GM12878 (cell line): ENCODE data around the gene HMSD. TPM values are rescaled to one million over a fixed set of nuclear protein-coding genes. Genes with fewer than 3 reads are reported as not detected.

ENCODE experiments used
- ATAC-seq: fragments of 200-7000 bp; cut with Tn5 transposase; 3 replicates; pipeline ENCODE4 v1.9.1; 2020; ENCODE audit warnings: mild to moderate bottlenecking, moderate library complexity
- BruUV-seq: library from RNA; stranded (reverse); fragments of 400-500 nt; replicated peaks from 2 replicates; lab custom pipeline; 2021; lab: Mats Ljungman, UMichigan
- CTCF ChIA-PET: fragments of 300-600 bp; sonication (Branson Sonifier 250); formaldehyde crosslinking; extraction: SDS; loops from one replicate; lab custom pipeline; 2021; ENCODE audit warnings: inconsistent platforms; lab: Yijun Ruan, JAX
- POLR2A ChIA-PET: fragments of 350-600 bp; formaldehyde crosslinking; extraction: SDS; loops from one replicate; lab custom pipeline; 2021; ENCODE audit warnings: inconsistent platforms; lab: Charles Lee
- RAD21 ChIA-PET: fragments of 300-600 bp; sonication (Branson Sonifier 250); formaldehyde crosslinking; loops from one replicate; lab custom pipeline; 2023; ENCODE audit warnings: antibody characterized with exemption; ENCODE audit not compliant: unreplicated experiment; lab: Charles Lee
- SMC1A ChIA-PET: fragments of 300-600 bp; sonication (Branson Sonifier 250); formaldehyde crosslinking; loops from one replicate; lab custom pipeline; 2023; ENCODE audit not compliant: unreplicated experiment, uncharacterized antibody; lab: Charles Lee
- DNase-seq: peaks from one replicate; pipeline ENCODE4 v3.0.0-alpha.2; 2011; ENCODE audit warnings: low read depth, low spot score
- FAIRE-seq: peaks from 3 replicates; lab custom pipeline; 2011; peaks lifted over from hg19 to GRCh38; lab: Jason Lieb, UNC
- H2AFZ ChIP-seq: 2 replicates; pipeline ENCODE4 v1.6.0; 2011; ENCODE audit warnings: low read depth, low read length, control low read depth; ENCODE audit not compliant: control insufficient read depth
- H3K27ac ChIP-seq: 2 replicates; pipeline ENCODE4 v1.5.1; 2011; ENCODE audit warnings: control low read depth; ENCODE audit not compliant: control insufficient read depth, insufficient read depth
- H3K27me3 ChIP-seq, 2 experiments: replicated peaks in 1 of 2; 2 replicates each; pipeline versions ENCODE4 v1.6.0 to v1.6.1; 2011; ENCODE audit warnings: low read length in 1 of 2; ENCODE audit not compliant: control insufficient read depth in 2 of 2, insufficient read depth in 2 of 2
- H3K36me3 ChIP-seq, 2 experiments: 2 replicates each; pipeline ENCODE4 v1.5.1; 2011; ENCODE audit warnings: low read length in 1 of 2; ENCODE audit not compliant: control insufficient read depth in 2 of 2, insufficient read depth in 2 of 2
- H3K4me1 ChIP-seq: 2 replicates; pipeline ENCODE4 v1.6.1; 2011; ENCODE audit warnings: mild to moderate bottlenecking, low read length, moderate library complexity, mixed read lengths; ENCODE audit not compliant: control insufficient read depth, insufficient read depth
- H3K4me2 ChIP-seq: 2 replicates; pipeline ENCODE4 v1.6.0; 2011; ENCODE audit warnings: control low read depth; ENCODE audit not compliant: control insufficient read depth, insufficient read depth
- H3K4me3 ChIP-seq: fragments of 200-600 bp; sonication (generic); 2 replicates; pipeline ENCODE4 v1.5.1; 2016
- H3K79me2 ChIP-seq: 2 replicates; pipeline ENCODE4 v1.6.0; 2011; ENCODE audit warnings: low read length; ENCODE audit not compliant: control insufficient read depth, insufficient read depth
- H3K9ac ChIP-seq: 2 replicates; pipeline ENCODE4 v1.8.0; 2011; ENCODE audit warnings: low read length, control low read depth, mixed read lengths; ENCODE audit not compliant: control insufficient read depth, insufficient read depth
- H3K9me3 ChIP-seq: replicated peaks from 3 replicates; pipeline ENCODE4 v1.5.1; 2011; ENCODE audit warnings: mild to moderate bottlenecking, low read length; ENCODE audit not compliant: control insufficient read depth, insufficient read depth
- H4K20me1 ChIP-seq: 2 replicates; pipeline ENCODE4 v1.6.0; 2011; ENCODE audit not compliant: control insufficient read depth, insufficient read depth
- ATF2 ChIP-seq: IDR thresholded peaks from 2 replicates; pipeline ENCODE4 v1.6.1; 2012; ENCODE audit warnings: low read length, inconsistent platforms
- CHD1 ChIP-seq: IDR thresholded peaks from 2 replicates; pipeline ENCODE4 v1.6.1; 2012; ENCODE audit warnings: low read depth, low read length, improper control_type of control experiment
- EGR1 ChIP-seq, 2 experiments: IDR thresholded peaks; 1 replicate in 1 of 2; 2 replicates in 1 of 2; pipeline ENCODE4 v1.6.1; 2011 to 2012; ENCODE audit warnings: low read depth in 2 of 2, low read length in 2 of 2, borderline replicate concordance in 1 of 2, mild to moderate bottlenecking in 1 of 2, moderate library complexity in 1 of 2
- ELK1 ChIP-seq: IDR thresholded peaks from 2 replicates; pipeline ENCODE4 v1.6.1; 2012; ENCODE audit warnings: low read depth, low read length, improper control_type of control experiment
- EZH2 ChIP-seq: IDR thresholded peaks from 2 replicates; pipeline ENCODE4 v1.6.1; 2012; ENCODE audit warnings: low read depth, mild to moderate bottlenecking, control low read depth, inconsistent platforms, low read length, borderline replicate concordance; ENCODE audit not compliant: control insufficient read depth
- HDAC6 ChIP-seq: fragments of 200-600 bp; sonication (generic); IDR thresholded peaks from one replicate; pipeline ENCODE4 v1.8.0; 2017; ENCODE audit warnings: antibody characterized with exemption; ENCODE audit not compliant: unreplicated experiment
- HDGF ChIP-seq: fragments of 450-650 bp; IDR thresholded peaks from 2 replicates; pipeline ENCODE4 v1.6.1; 2016; ENCODE audit warnings: antibody characterized with exemption
- IKZF2 ChIP-seq, 2 experiments: fragments of 450-650 bp; IDR thresholded peaks; 2 replicates each; pipeline ENCODE4 v1.6.1; 2017; ENCODE audit warnings: mild to moderate bottlenecking in 2 of 2, moderate library complexity in 2 of 2
- MAX ChIP-seq: IDR thresholded peaks from 2 replicates; pipeline ENCODE4 v1.6.1; 2012; ENCODE audit warnings: low read depth, low read length, improper control_type of control experiment
- NFYA ChIP-seq: IDR thresholded peaks from 2 replicates; pipeline ENCODE4 v1.6.1; 2011; ENCODE audit warnings: low read depth, mild to moderate bottlenecking, low read length, improper control_type of control experiment, borderline replicate concordance
- PAX5 ChIP-seq: IDR thresholded peaks from 2 replicates; pipeline ENCODE4 v1.6.1; 2011; ENCODE audit warnings: low read depth, low read length, borderline replicate concordance
- RAD51 ChIP-seq: fragments of 450-650 bp; IDR thresholded peaks from 2 replicates; pipeline ENCODE4 v1.6.1; 2016; ENCODE audit warnings: moderate library complexity, mild to moderate bottlenecking, inconsistent platforms
- SMARCA5 ChIP-seq: fragments of 450-650 bp; IDR thresholded peaks from 2 replicates; pipeline ENCODE4 v1.6.1; 2017; ENCODE audit warnings: mild to moderate bottlenecking
- STAT3 ChIP-seq: IDR thresholded peaks from 2 replicates; pipeline ENCODE4 v1.6.1; 2011; ENCODE audit warnings: low read depth, low read length, improper control_type of control experiment
- ZNF687 ChIP-seq: fragments of 450-650 bp; IDR thresholded peaks from 2 replicates; pipeline ENCODE4 v1.6.1; 2017; ENCODE audit warnings: mild to moderate bottlenecking, moderate library complexity
- WGBS: methylation state at CpG from one replicate; pipeline ENCODE4 v1.1.6; 2016; ENCODE audit warnings: low lambda C conversion rate; ENCODE audit not compliant: insufficient replicate concordance, insufficient coverage; ENCODE audit errors: missing lambda C conversion rate; 5-methylcytosine and 5-hydroxymethylcytosine counted together
- in situ Hi-C: fragments of 300-500 bp; cut with MboI; formaldehyde crosslinking; loops from 9 replicates; pipeline ENCODE4 v1.14.3; 2018; ENCODE audit warnings: mixed read lengths
- intact Hi-C: fragments of 100-400 bp; cut with micrococcal nuclease; formaldehyde crosslinking; loops from one replicate; pipeline ENCODE4 v1.14.2; 2022; ENCODE audit not compliant: unreplicated experiment
- polyA plus RNA-seq, 11 experiments: library from polyadenylated mRNA; depleted of rRNA in 4 of 11; unstranded in 6 of 11; stranded (reverse) in 5 of 11; fragments of >200 nt; fragmentation: Nextera tagmentation in 4 of 11; fragmentation: Illumina TruSeq in 1 of 11; extraction: Ambion mirVana in 4 of 11; extraction: Trizol in 1 of 11; gene quantifications; 1 replicate in 1 of 11; 2 replicates in 10 of 11; pipeline versions ENCODE4 v1.2.1 to v1.2.3, GENCODE V29; 2011 to 2016; ENCODE audit warnings: inconsistent platforms in 2 of 11, missing spikeins in 2 of 11, low read depth in 1 of 11
- total RNA-seq, 4 experiments: library from RNA; depleted of rRNA in 3 of 4; stranded (reverse); fragments of >200 nt in 3 of 4; fragmentation: Illumina TruSeq in 1 of 4; extraction: Trizol in 1 of 4; gene quantifications; 2 replicates each; pipeline versions ENCODE4 v1.2.1 to v1.2.3, GENCODE V29; 2013 to 2021

Gene HMSD
- total and polyA plus RNA-seq, 10 of the 15 experiments (the other 5 are each of a cell fraction or from before 2014, with no cell fraction given) = 11.7 to 83.9 (median 37.8) TPM

- H3K27ac ChIP-seq = no peak overlapping the region
- no peaks in the 10 kb centered on the region for H3K27me3 ChIP-seq
- no peak overlapping the region for H3K4me3 ChIP-seq
- no peak for DNase-seq
- no TSS peak for BruUV-seq
- intact Hi-C loops (loop anchor here (5.0 kb wide), 1 partner anchor 460 kb away; no protein-coding TSS in a partner anchor), in situ Hi-C loops (loop anchor here (5.0 to 25.0 kb wide), 2 partner anchors 85 to 465 kb away; no protein-coding TSS in a partner anchor)
- H2AFZ ChIP-seq = no peak overlapping the region
- peaks cover under 1% of the 10 kb centered on the region; the same call in 1 of the 3 replicates for H3K9me3 ChIP-seq
- 0 out of 2 replicates have a peak, but pooled peaks cover 3% of the 10 kb centered on the region for H4K20me1 ChIP-seq
- WGBS = 54% methylated on average over 2 of the region's 3 CpGs
- H3K4me1 ChIP-seq = peaks cover 9% of the 10 kb centered on the region
- peaks cover 10 to 15% of the 10 kb centered on the region in 2 experiments for H3K36me3 ChIP-seq
- POLR2A ChIA-PET = no interaction called here
- TF ChIP-seq IKZF2 (IDR thresholded peaks at IDR 0.05) (no peak), ZNF687 (no peak), PAX5 (no peak), MAX (no peak), HDGF (no peak), ATF2 (no peak), CHD1 (no peak), RAD51 (no peak), STAT3 (no peak), SMARCA5 (no peak), NFYA (no peak), ELK1 (no peak), EGR1 (IDR thresholded peaks at IDR 0.05; ENCODE audit: borderline replicate concordance in 1 of 2, low read depth in 2 of 2, low read length in 2 of 2) (no peak), HDAC6 (no peak), EZH2 (no peak)
- no peak for ATAC-seq
- FAIRE-seq = no peak
- H3K79me2 ChIP-seq = peaks cover 9% of the 10 kb centered on the region
- RAD21 ChIA-PET = interaction anchor here (1.7 to 2.3 kb wide), 2 partner anchors 40 to 41 kb away, joined by 7 to 21 read pairs; no protein-coding TSS in a partner anchor
- CTCF ChIA-PET = interaction anchor here (0.9 to 5.5 kb wide), 9 partner anchors 8 to 86 kb away, joined by 3 to 60 read pairs (median 12); partner anchors contain the start of gene SERPINB10
- H3K4me2 ChIP-seq = no peak overlapping the region
- SMC1A ChIA-PET = interaction anchor here (1.5 to 5.8 kb wide), 6 partner anchors 13 to 158 kb away, joined by 4 to 47 read pairs (median 20); partner anchors contain the start of gene SERPINB10
- H3K9ac ChIP-seq = no peak overlapping the region
Measured at GRCh38 chr18:63977040-63977439, 27.9 kb downstream of the HMSD start.
